HG02852 (cell line): Measurements from ENCODE around the gene MMP15.
"Not testable (repeated sequence)": the region's sequence is repeated elsewhere in the genome, so short reads cannot be mapped to it uniquely, and the experiment has no call there.

Experiments used
- ATAC-seq: cut with Tn5 transposase; IDR thresholded peaks from one replicate; pipeline ENCODE4 v1.9.1; 2021; ENCODE audit warnings: mild to moderate bottlenecking, moderate library complexity; ENCODE audit not compliant: unreplicated experiment

Gene MMP15

GRCh38 chr16:57996406-57997175 is 29.0 kb upstream of the MMP15 start:
- no peak for ATAC-seq

GRCh38 chr16:57997176-57997527 is 28.4 kb upstream of the MMP15 start:
- ATAC-seq = no peak

DNA sequence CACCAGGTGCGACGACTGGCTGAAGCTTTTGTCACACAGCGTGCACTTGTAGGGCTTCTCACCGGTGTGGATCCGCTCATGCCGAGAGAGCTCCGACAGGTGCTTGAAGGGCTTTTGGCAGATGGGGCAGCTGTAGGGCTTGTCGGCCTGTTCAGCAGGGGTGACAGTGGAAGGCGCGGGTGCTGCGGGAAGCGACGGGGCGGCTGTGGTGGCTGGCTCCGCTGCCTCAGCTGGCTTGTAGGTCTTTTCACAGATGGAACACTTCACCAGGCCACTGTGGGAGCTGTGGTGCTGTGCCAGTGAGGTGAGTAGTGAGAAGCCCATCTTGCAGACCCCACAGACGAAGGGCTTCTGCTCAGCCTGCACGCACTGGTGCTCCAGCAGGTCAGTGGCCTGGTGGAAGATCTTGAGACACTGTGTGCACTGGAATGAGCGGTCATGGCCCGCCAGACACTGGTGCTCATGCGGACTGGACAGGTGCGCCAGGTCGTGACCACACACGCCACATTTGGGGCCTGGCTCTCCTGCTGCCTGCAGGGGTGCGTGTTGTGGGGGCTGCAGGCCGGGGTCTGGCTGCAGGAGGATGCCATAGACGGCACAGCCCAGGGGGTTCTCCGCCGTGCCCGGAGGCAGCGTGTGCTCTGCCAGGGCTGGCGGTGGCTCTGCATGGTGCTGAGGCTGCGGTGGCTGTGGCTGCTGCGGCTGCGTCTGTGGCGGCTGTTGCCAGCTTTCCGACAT is 27.9 kb upstream of the MMP15 start:
- no peak for ATAC-seq

DNA sequence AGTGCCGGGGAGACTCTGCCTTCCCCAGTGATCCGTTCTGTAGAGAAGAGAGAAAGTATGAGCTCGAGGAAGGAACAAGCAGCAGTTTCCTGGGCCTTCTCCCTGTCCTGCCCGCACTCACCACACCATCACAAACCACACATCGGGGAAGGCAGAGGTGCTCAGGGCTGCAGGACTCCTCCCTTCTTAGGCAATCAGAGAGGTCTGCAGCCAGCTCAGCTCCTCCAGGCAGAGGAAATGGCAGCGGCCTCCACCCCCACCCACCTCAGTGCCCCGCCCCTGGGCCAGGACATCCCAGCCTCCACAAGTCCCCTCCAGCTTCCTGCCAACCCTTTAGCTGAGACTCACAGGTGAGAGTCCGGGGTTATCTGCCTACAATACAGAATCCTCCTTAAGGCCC is 27.1 kb upstream of the MMP15 start:
- ATAC-seq = no peak

DNA sequence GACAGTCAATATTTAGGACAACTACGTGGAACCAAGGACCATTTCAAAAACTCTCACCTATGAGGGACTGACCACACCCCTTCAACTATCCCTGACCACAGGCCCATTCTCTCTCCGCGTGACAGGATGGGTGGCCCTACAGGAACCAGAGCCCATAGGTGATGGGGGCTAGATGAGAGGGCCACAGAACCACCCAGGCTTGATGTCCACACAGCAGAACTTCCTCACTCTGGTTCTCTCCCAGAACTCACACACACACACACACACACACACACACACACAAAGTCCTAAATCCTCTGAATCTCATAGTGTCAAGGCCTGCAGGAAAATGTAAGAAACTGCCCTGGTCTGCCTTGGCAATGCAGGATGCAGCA is 26.6 kb upstream of the MMP15 start:
- no peak for ATAC-seq

- no peak for ATAC-seq
Observed at GRCh38 chr16:57999366-57999970, 26.1 kb upstream of the MMP15 start.

GRCh38 chr16:57999971-58000705 is 25.4 kb upstream of the MMP15 start, which contains the start of gene ZNF319:
ZNF319 (minus strand) TSS chr16:58000672; CDS start chr16:57998265, 2,407 bp downstream.
- peak; percentile 23 for ATAC-seq

- ATAC-seq = peak; percentile 82
Observed at GRCh38 chr16:58000706-58001676, 24.6 kb upstream of the MMP15 start, which contains the start of gene USB1. USB1 (plus strand) TSS chr16:58001407; CDS start chr16:58001484, 77 bp downstream.

GRCh38 chr16:58001781-58002415 is 23.7 kb upstream of the MMP15 start:
- ATAC-seq = no peak

DNA sequence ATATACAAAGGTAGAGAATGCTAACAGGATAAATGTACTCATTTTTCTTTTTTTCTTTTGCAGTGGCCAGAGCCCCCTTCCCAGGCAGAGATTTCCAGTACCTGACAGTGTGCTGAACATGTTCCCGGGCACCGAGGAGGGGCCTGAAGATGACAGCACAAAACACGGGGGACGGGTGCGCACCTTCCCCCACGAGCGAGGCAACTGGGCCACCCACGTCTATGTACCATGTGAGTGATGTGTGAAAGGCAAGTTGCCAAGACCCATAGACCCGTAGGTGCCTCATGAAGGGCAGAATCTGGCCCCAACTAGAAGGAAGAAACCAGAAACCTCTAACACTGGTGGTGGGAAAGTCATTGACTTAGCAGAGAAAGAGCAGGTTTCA is 23.1 kb upstream of the MMP15 start:
- ATAC-seq = no peak

GRCh38 chr16:58002936-58003335 is 22.6 kb upstream of the MMP15 start:
- ATAC-seq = no peak

GRCh38 chr16:58004736-58005135 is 20.8 kb upstream of the MMP15 start:
- not testable (repeated sequence) for ATAC-seq

DNA sequence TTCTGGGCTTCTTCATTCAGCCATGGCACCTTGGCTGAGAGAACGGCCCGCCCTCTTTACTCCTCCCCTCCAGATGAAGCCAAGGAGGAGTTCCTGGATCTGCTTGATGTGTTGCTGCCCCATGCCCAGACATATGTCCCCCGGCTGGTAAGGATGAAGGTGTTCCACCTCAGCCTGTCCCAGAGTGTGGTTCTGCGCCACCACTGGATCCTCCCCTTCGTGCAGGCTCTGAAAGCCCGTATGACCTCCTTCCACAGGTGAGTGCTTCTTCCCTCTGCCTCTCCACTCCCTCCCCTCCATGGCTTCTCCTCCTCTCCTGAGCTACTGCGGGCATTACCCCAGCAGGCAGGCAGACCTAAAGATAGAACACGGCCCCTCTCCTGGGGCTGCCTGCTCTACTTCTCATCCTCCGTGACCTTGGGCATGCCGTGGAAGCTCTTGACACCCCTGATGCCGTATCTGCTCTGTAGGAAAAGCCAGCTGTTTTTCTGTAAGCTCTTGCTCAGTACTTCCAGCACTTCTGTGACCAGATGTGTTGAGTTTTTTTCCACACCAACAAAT is 15.6 kb upstream of the MMP15 start:
- ATAC-seq = no peak

DNA sequence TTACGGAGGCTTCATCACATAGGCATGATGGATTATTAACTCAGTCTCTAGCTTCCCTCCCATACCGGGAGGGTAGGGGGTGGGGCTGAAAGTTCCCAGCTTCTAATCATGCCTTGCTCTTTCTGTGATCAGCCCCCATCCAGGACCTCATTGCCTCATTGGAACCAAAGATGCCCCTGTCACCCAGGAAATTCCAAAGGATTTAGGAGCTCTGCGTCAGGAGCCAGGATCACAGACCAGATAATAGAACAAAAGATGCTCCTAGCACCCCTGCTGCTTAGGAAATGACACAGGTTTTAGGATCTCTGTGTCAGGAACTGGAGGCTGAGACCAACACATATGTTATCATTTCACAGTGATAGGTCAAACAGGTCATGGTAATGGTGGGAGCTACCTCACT is 14.7 kb upstream of the MMP15 start:
- no peak for ATAC-seq

DNA sequence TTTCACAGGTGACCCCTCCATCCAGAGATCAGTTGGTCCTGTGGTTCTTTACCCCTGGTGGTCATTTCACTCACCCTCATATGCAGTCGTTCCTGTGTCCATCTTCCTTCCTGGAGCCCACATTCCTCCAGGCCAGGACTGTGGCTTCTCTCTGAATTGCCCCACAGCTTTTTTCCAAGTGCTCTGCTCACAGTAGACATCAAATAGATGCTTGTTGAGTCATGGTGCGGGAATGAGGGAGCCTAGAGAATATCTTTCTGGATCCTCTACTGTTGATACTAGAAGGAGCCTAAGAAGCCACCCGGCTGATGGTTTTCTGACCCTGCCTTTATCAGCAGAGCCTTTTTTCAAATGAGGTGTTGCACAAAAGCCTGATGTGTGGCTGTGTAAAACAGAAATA is 13.9 kb upstream of the MMP15 start:
- no peak for ATAC-seq

- no peak for ATAC-seq
Observed at GRCh38 chr16:58012481-58012880, 13.1 kb upstream of the MMP15 start.

DNA sequence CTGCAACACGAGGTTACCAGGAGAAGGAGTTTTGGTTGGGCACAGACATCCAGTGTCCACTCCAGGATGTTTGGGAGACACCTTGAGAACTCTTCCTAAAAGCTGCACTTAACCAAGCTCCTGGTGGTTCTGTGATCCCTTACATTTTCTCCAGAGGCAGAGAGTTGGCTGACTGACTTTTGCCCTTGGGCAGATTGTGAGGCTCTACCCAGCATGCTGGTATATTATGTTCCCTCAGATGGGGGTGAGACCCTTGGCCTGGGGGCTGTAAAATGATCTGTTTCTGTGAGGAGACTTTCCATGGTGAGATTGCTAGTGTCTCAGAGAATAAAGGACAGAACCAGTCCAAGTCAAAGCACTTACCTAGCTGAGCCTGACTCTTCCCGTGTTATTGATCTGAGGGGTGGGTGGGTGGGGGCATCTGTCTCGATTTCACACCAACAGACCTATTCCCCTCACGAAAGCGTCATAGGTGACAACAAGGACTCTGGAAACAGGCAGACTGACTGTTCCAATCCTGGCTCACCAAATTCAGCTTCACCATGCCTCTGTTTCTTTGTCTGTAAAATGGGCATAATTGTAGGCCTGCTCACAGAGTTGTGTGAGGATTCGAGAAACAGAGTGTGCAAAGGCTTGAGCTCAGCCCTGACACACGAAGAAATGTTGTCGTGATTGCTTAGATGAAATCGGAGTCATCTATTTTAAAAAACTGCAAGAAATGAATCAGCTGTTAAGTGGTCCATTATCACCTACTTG is 12.2 kb upstream of the MMP15 start:
- ATAC-seq = no peak

DNA sequence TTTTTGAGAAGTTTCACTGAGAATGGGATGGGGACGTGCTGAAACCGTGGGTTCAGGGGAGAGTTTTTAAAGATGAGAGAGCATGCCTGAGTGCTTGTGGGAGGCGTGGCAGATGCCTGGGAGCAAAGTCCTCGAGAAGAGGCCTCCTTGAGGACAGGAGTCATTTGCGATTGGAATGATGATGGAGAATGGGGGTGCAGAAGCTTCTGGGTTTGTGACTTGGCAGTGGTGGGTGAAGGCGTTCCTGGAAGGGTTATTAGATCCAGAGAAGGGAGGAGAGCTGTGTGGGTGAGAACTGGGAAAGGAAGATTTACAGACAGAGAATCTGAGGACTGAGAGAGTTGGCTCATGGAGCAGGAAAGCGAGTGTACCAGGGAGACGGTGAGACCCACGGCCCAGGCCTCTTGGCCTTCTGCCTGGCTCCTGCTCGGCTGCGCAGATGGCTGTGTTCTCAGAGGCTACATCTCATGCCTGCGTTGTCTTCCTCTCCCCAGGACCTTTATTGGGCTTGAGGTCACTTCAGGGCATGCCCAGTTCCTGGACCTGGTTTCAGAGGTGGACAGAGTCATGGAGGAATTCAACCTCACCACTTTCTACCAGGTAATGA is 8.6 kb upstream of the MMP15 start:
- ATAC-seq = no peak
